Upper lobe of right lung (tissue), 1 donor: ENCODE results near the gene LRRTM3. TPM values are rescaled to one million over a fixed set of nuclear protein-coding genes. Genes with fewer than 3 reads are reported as not detected.

Source experiments
- ATAC-seq: fragments of 200-7000 bp; cut with Tn5 transposase; one replicate; pipeline ENCODE4 v1.9.1; 2020; ENCODE audit warnings: mild to moderate bottlenecking, moderate library complexity
- DNase-seq: peaks from one replicate; pipeline ENCODE4 v3.0.0-alpha.2; 2020
- H3K27ac ChIP-seq: fragments of 200-600 bp; one replicate; pipeline ENCODE4 v1.8.0; 2022
- H3K27me3 ChIP-seq: fragments of 200-600 bp; one replicate; pipeline ENCODE4 v1.8.0; 2022; ENCODE audit warnings: mild to moderate bottlenecking
- H3K36me3 ChIP-seq: fragments of 200-600 bp; one replicate; pipeline ENCODE4 v1.8.0; 2022
- H3K4me1 ChIP-seq: fragments of 200-600 bp; one replicate; pipeline ENCODE4 v1.8.0; 2022
- H3K4me3 ChIP-seq: fragments of 200-600 bp; one replicate; pipeline ENCODE4 v1.8.0; 2022; ENCODE audit warnings: mild to moderate bottlenecking
- H3K9me3 ChIP-seq: fragments of 200-600 bp; one replicate; pipeline ENCODE4 v1.8.0; 2022
- CTCF ChIP-seq: fragments of 200-600 bp; IDR thresholded peaks from one replicate; pipeline ENCODE4 v1.8.0; 2022; ENCODE audit warnings: antibody characterized with exemption
- intact Hi-C: fragments of 100-400 bp; cut with DNase I; formaldehyde crosslinking; loops from one replicate; pipeline ENCODE4 v1.11.0; 2022
- long read RNA-seq: library from polyadenylated mRNA; unstranded; transcript quantifications from one replicate; pipeline ENCODE4 v2.0.0, GENCODE V29; 2021
- total RNA-seq: library from RNA; stranded (reverse); fragmentation: NEBNext Ultra II Directional; extraction: Animal tissue kit (Norgen Biotek cat#: 25700); gene quantifications from one replicate; pipeline ENCODE4 v1.2.1, GENCODE V29; 2021
- donor health status: DM: no; HTN: yes; CAD: no; lungs with severe emphysema.

Gene LRRTM3
- total RNA-seq = not detected
- long read RNA-seq = 0 reads

DNA sequence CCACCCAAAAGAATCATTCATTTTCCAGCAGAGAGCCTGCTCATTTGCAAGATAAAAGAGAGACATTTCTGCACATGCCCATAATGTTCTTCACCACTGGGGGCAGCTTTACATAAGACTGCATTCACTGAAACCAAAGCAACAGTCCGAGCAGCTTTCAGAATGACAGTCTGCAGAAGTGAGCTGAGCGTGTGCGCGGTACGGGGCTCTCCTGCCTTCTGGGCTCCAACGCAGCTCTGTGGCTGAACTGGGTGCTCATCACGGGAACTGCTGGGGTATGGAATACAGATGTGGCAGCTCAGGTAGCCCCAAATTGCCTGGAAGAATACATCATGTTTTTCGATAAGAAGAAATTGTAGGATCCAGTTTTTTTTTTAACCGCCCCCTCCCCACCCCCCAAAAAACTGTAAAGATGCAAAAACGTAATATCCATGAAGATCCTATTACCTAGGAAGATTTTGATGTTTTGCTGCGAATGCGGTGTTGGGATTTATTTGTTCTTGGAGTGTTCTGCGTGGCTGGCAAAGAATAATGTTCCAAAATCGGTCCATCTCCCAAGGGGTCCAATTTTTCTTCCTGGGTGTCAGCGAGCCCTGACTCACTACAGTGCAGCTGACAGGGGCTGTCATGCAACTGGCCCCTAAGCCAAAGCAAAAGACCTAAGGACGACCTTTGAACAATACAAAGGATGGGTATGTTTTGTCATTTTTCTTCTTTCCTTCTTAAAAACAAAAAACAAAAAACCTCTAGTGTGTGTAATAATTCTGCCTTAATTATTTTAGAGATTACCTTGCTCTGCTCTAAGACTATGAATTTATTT is at the start of gene LRRTM3:
Gene LRRTM3 (plus strand): TSS at position 141 of the 820 bp plus-strand sequence.
- intact Hi-C loops = no loop called here
- H3K27me3 ChIP-seq = peaks cover 49% of the 10 kb centered on the region
- peak; percentile 62 for TF ChIP-seq CTCF
- no peaks in the 10 kb centered on the region for H3K36me3 ChIP-seq
- DNase-seq = no peak
- H3K4me1 ChIP-seq = no peaks in the 10 kb centered on the region
- H3K27ac ChIP-seq = no peak within 1 kb of the TSS
- peak; percentile 94 for ATAC-seq
- no peak within 1 kb of the TSS for H3K4me3 ChIP-seq
- no peaks in the 10 kb centered on the region for H3K9me3 ChIP-seq

DNA sequence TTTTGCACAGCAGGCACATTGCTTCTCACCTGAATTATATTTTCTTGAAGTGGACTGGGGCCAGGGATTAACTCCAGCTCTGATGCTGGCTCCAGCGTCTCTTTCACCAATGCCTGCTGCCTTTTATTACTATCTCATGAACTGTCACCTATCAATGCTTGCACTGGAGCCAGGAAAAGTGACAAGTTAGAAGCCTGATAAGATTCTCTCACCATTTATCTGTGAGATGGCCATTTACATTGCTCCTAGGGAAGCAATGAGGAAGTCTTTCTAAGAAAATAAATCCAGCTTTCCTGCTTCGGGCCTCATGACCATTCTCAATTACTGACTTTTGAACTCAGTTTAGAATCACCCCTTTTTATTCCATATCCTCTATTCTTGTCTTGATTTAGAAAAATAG is 48.5 kb upstream of the LRRTM3 start:
- no peak for TF ChIP-seq CTCF
- Histone ChIP-seq H3K27ac (no peak overlapping the region), H3K9me3 (no peaks in the 10 kb centered on the region), H3K4me3 (no peak overlapping the region), H3K27me3 (no peaks in the 10 kb centered on the region), H3K36me3 (no peaks in the 10 kb centered on the region), H3K4me1 (no peaks in the 10 kb centered on the region)
- no peak for ATAC-seq
- intact Hi-C loops = no loop called here
- no peak for DNase-seq

DNA sequence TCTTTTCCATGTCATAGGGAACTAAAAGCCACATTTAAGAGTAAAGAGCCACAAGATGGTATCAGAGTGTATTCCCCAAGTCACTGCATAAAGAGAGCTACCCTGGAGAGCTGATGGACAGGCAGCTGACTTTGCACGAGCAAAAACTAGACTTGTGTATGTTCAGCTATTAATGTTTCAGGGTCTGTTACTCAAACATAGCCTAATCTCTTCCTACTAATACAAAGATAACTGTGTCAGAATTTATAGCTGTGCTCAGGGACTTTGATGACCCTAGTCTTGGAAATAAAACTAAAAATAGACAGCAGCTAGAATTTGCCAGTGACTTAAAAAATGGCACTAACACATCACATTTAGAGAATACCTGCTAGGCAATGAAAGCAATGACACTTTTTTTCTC is 45.5 kb upstream of the LRRTM3 start:
- H3K36me3 ChIP-seq = no peaks in the 10 kb centered on the region
- no peak for TF ChIP-seq CTCF
- no peaks in the 10 kb centered on the region for H3K4me1 ChIP-seq
- no peak overlapping the region for H3K27ac ChIP-seq
- ATAC-seq (no peak), DNase-seq (no peak)
- no peaks in the 10 kb centered on the region for H3K27me3 ChIP-seq
- no peaks in the 10 kb centered on the region for H3K9me3 ChIP-seq
- H3K4me3 ChIP-seq = no peak overlapping the region
- intact Hi-C loops = no loop called here

DNA sequence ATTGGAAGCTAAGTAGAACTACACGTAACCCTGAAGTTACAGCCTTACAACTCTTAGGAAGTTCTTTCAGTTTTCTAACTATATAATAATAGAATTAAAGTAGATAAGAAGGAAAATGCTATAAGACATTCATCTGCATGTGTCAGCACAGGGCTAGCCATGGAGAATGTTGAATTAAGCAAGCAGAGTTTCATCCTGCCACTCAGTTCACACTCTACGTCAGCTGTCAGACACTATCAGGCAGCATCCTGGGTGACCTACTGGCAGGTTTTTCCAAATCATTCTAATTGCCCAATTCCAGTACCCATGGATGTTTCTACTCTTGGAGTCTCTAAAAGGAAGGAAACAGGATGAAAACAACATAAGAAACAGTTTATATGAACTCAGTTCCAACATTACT is 45.0 kb upstream of the LRRTM3 start:
- no peak overlapping the region for H3K4me3 ChIP-seq
- no peaks in the 10 kb centered on the region for H3K9me3 ChIP-seq
- no peak overlapping the region for H3K27ac ChIP-seq
- intact Hi-C loops = no loop called here
- no peaks in the 10 kb centered on the region for H3K4me1 ChIP-seq
- no peaks in the 10 kb centered on the region for H3K36me3 ChIP-seq
- DNase-seq = no peak
- H3K27me3 ChIP-seq = no peaks in the 10 kb centered on the region
- no peak for TF ChIP-seq CTCF
- no peak for ATAC-seq

- ATAC-seq = no peak
- Histone ChIP-seq H3K4me3 (no peak overlapping the region), H3K27me3 (no peaks in the 10 kb centered on the region), H3K27ac (no peak overlapping the region), H3K36me3 (no peaks in the 10 kb centered on the region), H3K9me3 (no peaks in the 10 kb centered on the region), H3K4me1 (no peaks in the 10 kb centered on the region)
- no peak for TF ChIP-seq CTCF
- intact Hi-C loops = no loop called here
- DNase-seq = no peak
These were observed 44.0 kb upstream of the LRRTM3 start for GRCh38 chr10:66881814-66882213.
